Cardiac muscle cell (in vitro differentiated cells and primary cell): ENCODE results near the gene AHSA1. TPM values are rescaled to one million over a fixed set of nuclear protein-coding genes. Genes with fewer than 3 reads are reported as not detected.

Source experiments
- DNase-seq, 2 donors: peaks; one replicate each; pipeline versions ENCODE4 v3.0.0 to v3.0.0-alpha.2; 2010 to 2017; ENCODE audit warnings: low read depth in 1 of 2, low spot score in 1 of 2
- H3K27ac ChIP-seq: fragments of 200-600 bp; sonication (generic); 2 replicates; pipeline ENCODE4 v1.5.1; 2016
- H3K27me3 ChIP-seq: fragments of 200-600 bp; sonication (generic); 2 replicates; pipeline ENCODE4 v1.6.0; 2016; ENCODE audit warnings: control low read depth
- H3K36me3 ChIP-seq: fragments of 200-600 bp; sonication (generic); 2 replicates; pipeline ENCODE4 v1.5.1; 2016; ENCODE audit warnings: control low read depth
- H3K4me1 ChIP-seq: fragments of 200-600 bp; sonication (generic); 2 replicates; pipeline ENCODE4 v1.8.1; 2017; ENCODE audit warnings: low read depth, mild to moderate bottlenecking, mixed run types
- H3K4me3 ChIP-seq: fragments of 200-600 bp; sonication (generic); 2 replicates; pipeline ENCODE4 v1.5.1; 2016; ENCODE audit warnings: mild to moderate bottlenecking
- H3K9me3 ChIP-seq: fragments of 200-600 bp; sonication (generic); 2 replicates; pipeline ENCODE4 v1.5.1; 2017; ENCODE audit warnings: low read depth, mild to moderate bottlenecking, control low read depth
- CTCF ChIP-seq: IDR thresholded peaks from 2 replicates; pipeline ENCODE4 v1.5.1; 2012; ENCODE audit warnings: low read depth, mild to moderate bottlenecking, low read length
- polyA plus RNA-seq: library from polyadenylated mRNA; unstranded; fragments of >200 nt; fragmentation: Nextera tagmentation; extraction: Ambion mirVana; gene quantifications from 2 replicates; pipeline ENCODE4 v1.2.1, GENCODE V29; 2016
- total RNA-seq: library from RNA; depleted of rRNA; stranded (reverse); fragments of >200 nt; gene quantifications from 2 replicates; pipeline ENCODE4 v1.2.3, GENCODE V29; 2016

Gene AHSA1
- total and polyA plus RNA-seq, 2 experiments from 2014 or later: 182 to 209 TPM

GRCh38 chr14:77442196-77442595 is 15.7 kb upstream of the AHSA1 start:
- DNase-seq: no peak
- H3K27ac ChIP-seq: no peak overlapping the region
- H3K27me3 ChIP-seq: no peaks in the 10 kb centered on the region
- no peak for TF ChIP-seq CTCF
- H3K4me1 ChIP-seq: no peaks in the 10 kb centered on the region
- no peaks in the 10 kb centered on the region for H3K9me3 ChIP-seq
- no peak overlapping the region for H3K4me3 ChIP-seq
- peaks cover 41% of the 10 kb centered on the region for H3K36me3 ChIP-seq

GRCh38 chr14:77455966-77456640 is 1.8 kb upstream of the AHSA1 start:
- H3K4me3 ChIP-seq: peak overlapping the region; percentile 71
- H3K9me3 ChIP-seq: no peaks in the 10 kb centered on the region

GRCh38 chr14:77457115-77457521 is 775 bp upstream of the AHSA1 start:
- Histone ChIP-seq H3K27ac (peak overlapping the region; percentile 70), H3K4me3 (peak overlapping the region; percentile 71), H3K4me1 (peaks cover 6% of the 10 kb centered on the region), H3K27me3 (no peaks in the 10 kb centered on the region), H3K9me3 (no peaks in the 10 kb centered on the region), H3K36me3 (peaks cover 12% of the 10 kb centered on the region)
- TF ChIP-seq CTCF: no peak
- peak in 1 of 2 donors; percentile 61 for DNase-seq

More at GRCh38 chr14:77455966-77456640, 1.8 kb upstream of the AHSA1 start:
- peak overlapping the region; percentile 70 for H3K27ac ChIP-seq
- no peaks in the 10 kb centered on the region for H3K27me3 ChIP-seq
- peaks cover 6% of the 10 kb centered on the region for H3K4me1 ChIP-seq
- H3K36me3 ChIP-seq: peaks cover 7% of the 10 kb centered on the region
- no peak for DNase-seq
- no peak for TF ChIP-seq CTCF

- H3K9me3 ChIP-seq: no peaks in the 10 kb centered on the region
- DNase-seq: peak; percentile 33 to 52
- H3K4me1 ChIP-seq: peaks cover 6% of the 10 kb centered on the region
- no peak for TF ChIP-seq CTCF
- no peaks in the 10 kb centered on the region for H3K27me3 ChIP-seq
- peaks cover 22% of the 10 kb centered on the region for H3K36me3 ChIP-seq
- H3K4me3 ChIP-seq: peak overlapping the region; percentile 71
- H3K27ac ChIP-seq: peak overlapping the region; percentile 96
Observed at GRCh38 chr14:77458249-77458950, 507 bp downstream of the AHSA1 start.

- peak; percentile 73 to 82 for DNase-seq
- TF ChIP-seq CTCF: peak; percentile 79
Observed at GRCh38 chr14:77459072-77459723, 1.3 kb downstream of the AHSA1 start.

More at GRCh38 chr14:77459072-77459723, 1.3 kb downstream of the AHSA1 start:
- Histone ChIP-seq H3K9me3 (no peaks in the 10 kb centered on the region), H3K4me3 (peak overlapping the region; percentile 71), H3K4me1 (peaks cover 6% of the 10 kb centered on the region), H3K36me3 (peaks cover 28% of the 10 kb centered on the region), H3K27ac (no peak overlapping the region), H3K27me3 (no peaks in the 10 kb centered on the region)
